Smooth muscle cell of the brain vasculature (primary cell): ENCODE data around the gene TM9SF3.
A peak's percentile ranks its signal among the peaks of the same experiment; 100 is the strongest.

ENCODE experiments used
- DNase-seq: peaks from one replicate; pipeline ENCODE4 v3.0.0-alpha.2; 2012; ENCODE audit warnings: low read depth, low spot score

TM9SF3 gene

DNA sequence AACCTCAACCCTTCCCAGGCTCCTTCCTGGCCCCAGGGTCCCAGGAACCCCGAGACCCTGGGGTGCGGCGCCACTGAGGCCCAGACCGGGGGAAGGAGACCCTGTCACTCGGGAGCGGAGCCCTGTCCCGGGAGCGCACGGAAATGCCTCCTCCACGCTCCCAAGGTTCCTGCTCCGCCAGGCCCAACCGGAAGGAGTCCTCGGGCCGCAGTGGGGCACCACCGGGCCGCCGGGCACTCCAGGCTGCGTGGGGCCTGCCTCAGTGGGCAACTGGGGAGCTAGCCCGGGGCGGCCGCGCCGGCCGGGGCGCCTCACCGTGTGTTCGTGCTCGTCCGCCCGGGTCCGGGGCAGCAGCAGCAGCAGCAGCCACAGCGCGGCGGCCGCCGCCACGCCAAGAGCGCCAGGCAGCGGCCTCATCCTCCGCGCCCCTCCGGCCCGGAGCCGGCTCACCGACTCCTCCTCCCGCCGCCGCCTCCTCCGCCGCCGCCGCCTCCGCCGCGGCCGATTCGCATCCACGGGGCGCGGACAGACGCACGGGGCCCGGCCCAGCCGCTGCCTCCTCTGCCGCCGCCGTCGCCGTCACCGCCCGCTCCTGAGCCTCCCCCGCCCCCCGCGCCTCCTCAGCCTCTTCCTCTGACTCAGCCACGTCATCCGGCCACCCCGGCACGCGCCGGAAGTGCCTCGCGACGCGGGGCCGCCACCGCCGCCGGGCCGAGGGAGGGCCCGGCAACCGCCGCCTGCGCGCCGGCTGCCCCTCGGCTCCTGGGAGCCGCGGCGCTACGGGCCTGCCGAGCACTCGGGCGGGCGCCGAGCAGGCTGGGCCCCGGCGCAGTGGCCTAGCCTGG lies at the start of gene TM9SF3:
TM9SF3 (minus strand) TSS at position 594 of the 845 bp plus-strand sequence; CDS start at position 417, 177 bp downstream.
- peak; percentile 71 for DNase-seq

- DNase-seq, result no peak
Measured at GRCh38 chr10:96636551-96636950, 49.7 kb upstream of the TM9SF3 start.

DNA sequence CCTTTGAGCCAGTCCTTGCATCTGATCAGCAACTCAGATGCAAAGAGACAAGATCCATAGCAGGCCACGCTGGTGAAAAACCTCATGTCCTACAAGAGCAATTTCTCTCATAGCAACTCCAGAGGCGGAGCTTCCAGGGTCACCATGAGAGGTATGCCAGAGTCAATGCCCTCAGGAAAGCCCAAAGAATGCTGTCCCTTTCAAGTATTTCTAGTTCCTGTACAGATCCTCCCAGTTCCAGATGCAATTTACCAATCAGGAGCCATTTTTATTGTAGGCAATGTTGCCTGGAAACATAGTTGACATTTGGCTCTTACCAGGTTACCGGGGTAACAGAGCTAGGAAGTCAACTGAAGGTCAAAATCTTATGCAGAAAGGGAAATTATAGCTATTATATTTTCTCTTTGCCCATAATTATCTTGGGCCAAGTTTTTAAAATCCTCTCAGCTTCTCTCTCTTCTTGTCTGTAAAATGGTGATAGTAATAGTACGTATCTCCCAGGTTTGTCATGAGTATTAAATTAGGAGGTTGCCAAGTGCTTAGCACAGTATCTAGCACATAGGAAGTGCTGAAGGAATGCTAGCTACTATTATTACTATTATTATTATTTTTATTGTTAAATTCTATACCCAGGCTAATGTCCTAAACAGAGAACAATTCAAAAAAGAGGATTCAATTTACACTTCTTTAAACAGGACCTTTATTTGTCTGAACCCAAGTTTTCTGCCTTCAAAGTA lies 46.3 kb upstream of the TM9SF3 start:
- no peak for DNase-seq

- DNase-seq, result no peak
Measured at GRCh38 chr10:96627292-96627691, 40.5 kb upstream of the TM9SF3 start.

DNA sequence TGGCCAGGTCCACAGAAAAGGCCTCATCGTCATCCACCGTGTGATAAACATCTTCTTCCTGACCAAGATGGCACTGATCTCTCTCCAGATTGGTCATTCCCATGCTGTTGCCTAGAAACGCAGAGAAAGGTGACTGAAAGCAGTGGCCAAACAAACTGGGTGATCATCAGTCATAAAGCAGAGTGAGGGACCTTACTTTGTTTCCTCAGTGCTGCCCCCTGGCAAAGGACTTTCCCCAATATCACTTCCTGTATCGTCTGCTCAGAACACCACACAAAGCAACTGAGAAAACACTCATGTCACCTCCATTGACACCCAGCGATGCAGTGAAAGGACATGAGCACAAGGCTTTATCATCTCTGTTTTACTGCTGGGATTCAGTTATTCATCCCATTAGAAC lies 40.0 kb upstream of the TM9SF3 start:
- no peak for DNase-seq

GRCh38 chr10:96625173-96625572 lies 38.4 kb upstream of the TM9SF3 start:
- no peak for DNase-seq

GRCh38 chr10:96622013-96622787 lies 35.4 kb upstream of the TM9SF3 start:
- no peak for DNase-seq

- DNase-seq, result no peak
Measured at GRCh38 chr10:96619796-96620773, 33.3 kb upstream of the TM9SF3 start.

GRCh38 chr10:96619120-96619519 lies 32.3 kb upstream of the TM9SF3 start:
- DNase-seq, result no peak

DNA sequence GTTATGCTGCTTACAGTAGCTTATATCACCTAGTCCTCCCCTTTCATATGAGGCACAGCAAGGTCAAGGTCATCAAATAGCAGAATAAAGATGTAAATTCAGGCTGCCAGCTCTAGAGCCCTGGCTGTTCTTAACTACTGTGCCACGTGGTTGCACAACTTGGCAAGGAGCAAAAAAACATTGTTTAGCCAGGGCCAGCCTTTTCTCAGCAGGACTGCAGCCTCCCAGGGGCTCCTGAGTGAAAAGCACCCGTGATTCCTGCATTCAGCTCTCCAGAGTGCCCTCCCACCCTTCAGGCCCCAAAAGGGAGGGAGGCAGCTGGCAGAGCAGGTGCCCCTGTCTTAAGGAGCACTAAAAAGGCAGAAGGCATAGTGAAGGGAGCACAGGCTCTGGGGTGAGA lies 31.8 kb upstream of the TM9SF3 start:
- DNase-seq, result no peak

DNA sequence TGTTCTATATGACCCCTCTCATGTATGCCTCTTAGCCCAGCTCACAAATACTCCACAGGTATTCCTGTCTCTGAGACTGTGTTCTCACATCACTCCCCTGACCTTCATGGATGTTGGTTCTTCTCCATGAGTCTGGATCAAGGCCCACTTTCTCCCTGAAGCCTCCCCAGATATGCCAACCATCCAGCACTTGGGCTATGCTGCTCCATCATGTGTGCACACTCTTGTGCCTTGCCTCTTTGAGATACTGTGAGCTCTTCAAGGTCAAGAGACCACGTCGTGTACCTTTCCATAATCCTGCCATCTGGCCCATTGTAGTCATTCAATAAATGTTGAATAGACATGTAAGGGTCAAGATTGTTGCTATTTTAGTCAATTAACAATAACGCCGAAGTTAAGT lies 30.1 kb upstream of the TM9SF3 start:
- DNase-seq, result no peak

DNA sequence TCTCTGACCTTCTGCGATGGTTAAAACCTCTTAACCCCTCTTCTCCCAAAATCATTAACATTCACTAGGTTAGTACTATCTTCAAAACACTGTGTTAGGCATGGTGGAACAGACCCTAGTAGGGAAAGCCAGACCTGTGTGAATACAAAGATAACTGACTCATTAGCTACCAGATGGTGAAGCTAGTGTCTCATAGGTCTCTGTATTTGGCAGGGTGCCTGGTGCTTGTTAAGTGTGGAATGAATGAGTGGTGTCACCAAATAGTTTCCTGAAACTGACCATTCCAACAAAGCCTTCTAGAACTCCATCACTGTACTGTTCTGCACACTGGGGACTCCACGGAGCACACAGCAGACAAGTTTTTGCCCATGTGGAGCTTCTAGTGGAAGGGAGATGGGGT lies 27.7 kb upstream of the TM9SF3 start:
- no peak for DNase-seq

GRCh38 chr10:96613576-96613975 lies 26.8 kb upstream of the TM9SF3 start:
- no peak for DNase-seq

- DNase-seq, result no peak
Measured at GRCh38 chr10:96612055-96612830, 25.4 kb upstream of the TM9SF3 start.

- DNase-seq, result no peak
Measured at GRCh38 chr10:96610817-96611216, 24.0 kb upstream of the TM9SF3 start.

DNA sequence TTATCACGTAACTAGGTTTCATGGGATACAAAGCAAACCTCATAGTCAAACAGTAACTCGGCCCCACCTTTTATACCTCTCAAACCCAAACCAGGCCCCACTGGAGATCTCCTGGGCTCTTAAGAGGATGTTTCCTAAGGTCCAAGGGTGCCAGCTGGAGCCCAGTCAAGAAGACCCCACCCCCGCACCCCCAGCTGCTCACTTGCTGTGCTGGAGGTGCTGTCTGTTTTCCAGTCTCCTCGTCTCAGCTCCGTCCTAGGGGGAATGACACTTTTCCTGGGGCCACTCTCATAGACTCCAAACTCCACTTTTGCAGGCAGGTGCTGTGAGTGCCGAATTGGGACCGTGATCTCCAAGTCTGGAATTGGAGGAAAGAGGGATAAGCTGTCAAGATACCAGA lies 22.7 kb upstream of the TM9SF3 start:
- no peak for DNase-seq

DNA sequence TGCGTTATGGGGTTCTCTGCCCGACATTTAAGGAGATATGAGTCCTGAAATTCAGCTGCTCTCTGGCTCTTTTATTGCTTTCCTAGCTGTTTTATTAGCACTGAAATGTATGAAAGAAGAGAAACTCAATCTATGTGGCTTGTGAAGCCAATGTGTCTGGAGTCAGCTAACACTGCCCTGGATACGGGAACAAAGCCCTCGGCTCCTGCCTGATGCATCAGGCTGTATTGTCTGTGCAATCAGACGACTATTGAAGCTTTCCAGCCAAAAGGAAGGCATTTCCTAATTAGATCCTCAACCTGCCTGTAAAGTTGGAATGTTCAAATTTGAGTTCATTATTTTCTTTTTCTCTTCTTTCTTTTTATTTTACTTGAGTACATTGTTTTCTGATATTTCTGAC lies 22.0 kb upstream of the TM9SF3 start:
- DNase-seq, result no peak

GRCh38 chr10:96608262-96608661 lies 21.4 kb upstream of the TM9SF3 start:
- no peak for DNase-seq

DNA sequence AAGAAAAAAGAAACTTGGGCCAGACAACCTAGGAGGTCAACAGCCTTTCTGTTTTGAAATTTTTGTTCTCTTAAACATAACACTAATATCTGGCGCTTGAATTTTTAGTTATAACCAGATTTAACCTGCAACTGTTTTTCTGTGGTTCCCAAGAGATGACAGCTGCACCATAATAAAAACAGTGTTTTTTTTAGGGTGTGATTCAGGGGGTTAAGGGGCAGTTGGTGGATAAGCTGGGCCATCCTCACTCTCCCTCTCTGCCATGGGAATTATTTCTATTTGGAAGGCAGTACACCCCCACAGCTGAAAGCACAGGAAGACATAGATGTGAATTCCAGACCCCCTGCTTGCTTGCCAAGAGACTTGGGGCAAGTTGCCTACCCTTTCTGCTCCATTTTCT lies 20.1 kb upstream of the TM9SF3 start:
- DNase-seq, result no peak

GRCh38 chr10:96606216-96606615 lies 19.4 kb upstream of the TM9SF3 start:
- DNase-seq, result no peak
